Smooth muscle cell (in vitro differentiated cells): ENCODE data around the gene PIF1. TPM values are rescaled to one million over a fixed set of nuclear protein-coding genes. Genes with fewer than 3 reads are reported as not detected.

Source experiments
- DNase-seq: peaks from one replicate; lab custom pipeline; 2025; ENCODE audit not compliant: unreplicated experiment; lab: John Stamatoyannopoulos, UW
- H2AFZ ChIP-seq: fragments of 200-600 bp; sonication (generic); 2 replicates; pipeline ENCODE4 v1.6.0; 2016; ENCODE audit warnings: antibody characterized with exemption, low read depth, mild to moderate bottlenecking
- H3F3A ChIP-seq: fragments of 200-600 bp; sonication (generic); 2 replicates; pipeline ENCODE4 v1.6.0; 2017; ENCODE audit warnings: antibody characterized with exemption, low read depth
- H3K27ac ChIP-seq: fragments of 200-600 bp; sonication (generic); 2 replicates; pipeline ENCODE4 v1.5.1; 2016; ENCODE audit warnings: low read depth, mild to moderate bottlenecking
- H3K27me3 ChIP-seq: fragments of 200-600 bp; sonication (generic); 2 replicates; pipeline ENCODE4 v1.6.1; 2016; ENCODE audit warnings: low read depth, mild to moderate bottlenecking
- H3K36me3 ChIP-seq: fragments of 200-600 bp; sonication (generic); 2 replicates; pipeline ENCODE4 v1.5.1; 2016; ENCODE audit warnings: low read depth
- H3K4me1 ChIP-seq: fragments of 200-600 bp; sonication (generic); 2 replicates; pipeline ENCODE4 v1.5.1; 2016; ENCODE audit warnings: low read depth
- H3K4me2 ChIP-seq: fragments of 200-600 bp; sonication (generic); 2 replicates; pipeline ENCODE4 v1.6.0; 2016; ENCODE audit warnings: mild to moderate bottlenecking
- H3K4me3 ChIP-seq: fragments of 200-600 bp; sonication (generic); 2 replicates; pipeline ENCODE4 v1.5.1; 2016; ENCODE audit warnings: mild to moderate bottlenecking
- H3K79me2 ChIP-seq: fragments of 200-600 bp; sonication (generic); 2 replicates; pipeline ENCODE4 v1.6.0; 2016; ENCODE audit warnings: low read depth, mild to moderate bottlenecking
- H3K9ac ChIP-seq: fragments of 200-600 bp; sonication (generic); 2 replicates; pipeline ENCODE4 v1.6.0; 2016; ENCODE audit warnings: low read depth
- H3K9me3 ChIP-seq: fragments of 200-600 bp; sonication (generic); replicated peaks from 2 replicates; pipeline ENCODE4 v1.5.1; 2016; ENCODE audit warnings: low read depth
- H4K20me1 ChIP-seq: fragments of 200-600 bp; sonication (generic); 2 replicates; pipeline ENCODE4 v1.6.0; 2016; ENCODE audit warnings: low read depth
- CTCF ChIP-seq: fragments of 200-600 bp; sonication (generic); IDR thresholded peaks from 2 replicates; pipeline ENCODE4 v1.5.1; 2017; ENCODE audit warnings: borderline replicate concordance, mild to moderate bottlenecking, antibody characterized with exemption; ENCODE audit not compliant: insufficient read depth, poor library complexity, severe bottlenecking
- WGBS: methylation state at CpG from one replicate; pipeline ENCODE4 v1.1.7; 2016; ENCODE audit warnings: low lambda C conversion rate; 5-methylcytosine and 5-hydroxymethylcytosine counted together
- polyA plus RNA-seq: library from polyadenylated mRNA; unstranded; fragments of >200 nt; fragmentation: Nextera tagmentation; extraction: Ambion mirVana; gene quantifications from 2 replicates; pipeline ENCODE4 v1.2.1, GENCODE V29; 2016
- total RNA-seq: library from RNA; depleted of rRNA; stranded (reverse); fragments of >200 nt; gene quantifications from 2 replicates; pipeline ENCODE4 v1.2.3, GENCODE V29; 2014

The PIF1 gene
- total and polyA plus RNA-seq, 2 experiments from 2014 or later = 1.5 to 1.6 TPM

DNA sequence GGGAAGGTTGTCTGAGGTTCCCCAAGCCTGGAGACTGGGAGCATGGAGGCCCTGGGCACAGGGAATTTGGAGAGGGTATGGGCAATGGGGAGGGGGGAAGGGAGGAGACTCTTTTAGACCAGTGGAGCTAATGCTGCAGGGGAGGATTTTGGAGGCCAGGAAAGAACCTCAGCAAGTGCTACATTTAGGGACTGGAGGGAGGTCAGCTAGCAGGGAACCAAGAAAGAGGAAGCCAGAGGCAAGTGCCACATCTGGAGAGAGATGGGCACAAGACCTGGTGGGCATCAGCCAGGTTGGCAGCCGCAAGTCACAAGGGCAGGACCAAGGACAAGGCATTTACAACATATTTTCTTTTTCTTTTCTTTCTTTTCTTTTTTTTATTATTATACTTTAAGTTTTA lies 37.0 kb upstream of the PIF1 start:
- no peak overlapping the region for H3K4me2 ChIP-seq
- no peak overlapping the region for H2AFZ ChIP-seq
- no peak overlapping the region for H3K9ac ChIP-seq
- no peaks in the 10 kb centered on the region for H3F3A ChIP-seq
- peaks cover 34% of the 10 kb centered on the region for H3K79me2 ChIP-seq
- H3K4me1 ChIP-seq = peaks cover 13% of the 10 kb centered on the region
- no peak overlapping the region for H3K4me3 ChIP-seq
- DNase-seq = no peak
- 95% methylated on average over 1 of the region's 1 CpG for WGBS
- H3K27ac ChIP-seq = no peak overlapping the region
- no peaks in the 10 kb centered on the region for H3K36me3 ChIP-seq
- no peaks in the 10 kb centered on the region for H3K27me3 ChIP-seq
- H4K20me1 ChIP-seq = peaks cover 6% of the 10 kb centered on the region
- no peak for TF ChIP-seq CTCF
- H3K9me3 ChIP-seq = no peaks in the 10 kb centered on the region

DNA sequence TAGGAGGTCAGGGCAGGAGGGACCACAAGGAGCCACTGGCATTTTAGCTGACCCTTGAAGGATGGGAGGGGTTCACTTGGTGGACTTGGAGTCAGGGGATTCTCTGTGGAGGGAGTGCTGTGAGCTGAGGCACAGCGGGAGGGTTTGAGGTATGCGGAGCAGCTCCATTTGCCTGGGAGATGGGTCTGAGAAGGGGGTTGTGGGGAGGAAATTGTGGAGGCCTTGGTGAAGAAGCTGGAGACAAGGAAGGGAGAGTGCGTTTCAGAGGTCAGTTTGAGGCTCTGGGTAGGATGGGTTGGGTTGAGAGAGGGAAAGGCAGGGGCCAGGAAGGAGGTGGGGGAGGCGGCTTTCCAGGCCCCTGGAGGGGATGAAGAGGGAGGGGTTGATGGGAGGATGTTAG lies 36.5 kb upstream of the PIF1 start:
- no peak overlapping the region for H3K27ac ChIP-seq
- no peaks in the 10 kb centered on the region for H3K27me3 ChIP-seq
- no peak overlapping the region for H3K4me2 ChIP-seq
- H3K79me2 ChIP-seq = peaks cover 34% of the 10 kb centered on the region
- no peak overlapping the region for H3K9ac ChIP-seq
- no peak for TF ChIP-seq CTCF
- H2AFZ ChIP-seq = no peak overlapping the region
- 89% methylated on average over 4 of the region's 4 CpGs for WGBS
- peaks cover 17% of the 10 kb centered on the region for H3K4me1 ChIP-seq
- H4K20me1 ChIP-seq = peaks cover 6% of the 10 kb centered on the region
- H3K9me3 ChIP-seq = no peaks in the 10 kb centered on the region
- no peak for DNase-seq
- no peaks in the 10 kb centered on the region for H3K36me3 ChIP-seq
- no peaks in the 10 kb centered on the region for H3F3A ChIP-seq
- H3K4me3 ChIP-seq = no peak overlapping the region

DNA sequence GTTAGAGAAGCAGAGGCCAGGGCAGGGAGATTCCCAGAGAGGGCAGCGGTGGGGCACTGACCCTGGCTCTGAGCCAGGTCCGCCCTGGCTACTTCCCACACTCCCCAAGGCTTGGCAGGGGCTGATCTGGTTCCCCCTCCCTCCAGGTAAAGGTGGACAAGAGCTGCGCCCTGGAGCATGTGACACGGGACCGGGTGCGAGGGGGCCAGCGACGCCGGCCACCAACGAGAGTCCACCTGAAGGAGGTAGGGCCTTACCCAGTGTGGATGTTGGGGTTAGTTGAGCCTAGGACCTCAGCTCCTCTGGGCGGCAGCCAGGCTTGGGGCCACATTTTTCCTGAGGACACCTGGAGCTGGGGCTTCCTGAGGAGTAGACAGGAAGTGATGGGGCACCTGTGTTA lies 35.9 kb upstream of the PIF1 start:
- Histone ChIP-seq H3K27ac (no peak overlapping the region), H3K79me2 (peaks cover 34% of the 10 kb centered on the region), H3K9ac (no peak overlapping the region), H2AFZ (no peak overlapping the region), H3K4me2 (no peak overlapping the region), H4K20me1 (peaks cover 6% of the 10 kb centered on the region), H3K4me1 (peaks cover 16% of the 10 kb centered on the region), H3K4me3 (no peak overlapping the region), H3K9me3 (no peaks in the 10 kb centered on the region), H3F3A (no peaks in the 10 kb centered on the region), H3K27me3 (no peaks in the 10 kb centered on the region), H3K36me3 (no peaks in the 10 kb centered on the region)
- TF ChIP-seq CTCF = no peak
- 98% methylated on average over 11 of the region's 11 CpGs for WGBS
- no peak for DNase-seq

DNA sequence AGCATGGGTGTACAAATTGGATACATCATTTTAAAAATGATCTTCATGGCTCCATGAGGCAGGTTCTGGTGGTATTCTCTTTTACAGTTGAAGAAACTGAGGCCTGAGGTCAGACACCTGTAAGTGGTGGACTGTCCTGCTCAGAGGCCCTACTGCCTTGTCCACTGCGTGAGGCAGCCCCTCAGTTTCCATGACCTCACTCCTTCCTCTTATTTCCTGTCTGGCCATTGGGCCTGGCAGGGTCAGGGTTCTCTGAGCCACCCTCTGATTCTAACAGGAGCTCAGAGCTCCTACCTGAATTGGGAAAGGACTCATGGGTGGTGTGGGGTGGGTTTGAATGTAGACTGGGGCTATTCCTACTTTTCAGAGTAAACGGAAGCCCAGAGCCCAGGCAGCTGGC lies 33.8 kb upstream of the PIF1 start:
- no peaks in the 10 kb centered on the region for H3K27me3 ChIP-seq
- no peak overlapping the region for H3K9ac ChIP-seq
- H3K9me3 ChIP-seq = no peaks in the 10 kb centered on the region
- H2AFZ ChIP-seq = no peak overlapping the region
- H3K27ac ChIP-seq = no peak overlapping the region
- H3K4me3 ChIP-seq = no peak overlapping the region
- peaks cover 12% of the 10 kb centered on the region for H4K20me1 ChIP-seq
- DNase-seq = no peak
- TF ChIP-seq CTCF = no peak
- H3K79me2 ChIP-seq = peaks cover 34% of the 10 kb centered on the region
- no peaks in the 10 kb centered on the region for H3K36me3 ChIP-seq
- H3K4me1 ChIP-seq = peaks cover 19% of the 10 kb centered on the region
- WGBS = 95% methylated on average over 2 of the region's 2 CpGs
- no peak overlapping the region for H3K4me2 ChIP-seq
- H3F3A ChIP-seq = peaks cover 3% of the 10 kb centered on the region
